ENCODE measurements around the gene HYOU1. TPM values are rescaled to one million over a fixed set of nuclear protein-coding genes. Genes with fewer than 3 reads are reported as not detected.
A peak's percentile ranks its signal among the peaks of the same experiment; 100 is the strongest.
"Not testable (repeated sequence)": the region's sequence is repeated elsewhere in the genome, so short reads cannot be mapped to it uniquely, and the experiment has no call there.

HYOU1 gene
- total RNA-seq, 1 experiment from 2014 or later, result 172 TPM

DNA sequence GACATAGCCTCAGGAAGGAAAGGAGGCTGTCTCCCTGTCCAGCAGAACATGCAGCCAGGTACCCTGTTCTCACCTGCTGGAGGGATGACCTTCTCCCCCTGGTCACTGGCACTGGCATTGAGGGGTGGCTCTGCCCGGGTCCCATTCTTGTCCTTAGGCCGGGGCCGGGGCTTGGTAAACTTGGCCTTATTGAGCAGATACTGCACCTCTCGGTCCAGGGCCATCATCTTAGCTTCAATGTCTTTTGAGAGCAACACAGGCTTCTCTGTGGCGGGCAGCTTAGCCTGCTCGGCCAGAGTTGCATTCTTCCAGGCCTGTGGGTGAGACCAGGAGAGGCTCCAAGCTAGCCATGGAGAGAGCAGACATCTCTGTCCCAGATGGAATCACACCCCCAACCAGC, 10.5 kb downstream of the HYOU1 start:
- DNase-seq (ENCODE audit: low read depth), result no peak

DNA sequence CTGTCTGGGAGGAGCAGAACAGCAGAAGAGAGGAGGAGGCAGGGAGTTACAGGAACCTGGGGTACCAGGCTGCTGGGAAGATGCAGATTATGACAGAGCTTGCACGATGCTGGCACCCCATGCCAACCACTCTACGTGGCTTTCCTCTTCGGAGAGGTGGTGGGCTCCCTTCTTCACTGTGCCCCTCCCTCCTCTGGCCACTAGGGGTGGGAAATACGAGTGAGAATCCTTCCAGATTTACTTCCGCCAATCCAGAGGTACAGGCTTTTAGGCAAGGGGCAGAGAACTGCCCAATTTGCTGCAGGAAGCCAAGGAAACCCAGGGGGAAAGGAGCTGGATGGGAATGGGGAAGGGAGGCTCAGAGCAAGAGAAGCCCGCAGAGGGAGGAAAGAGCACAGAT, 12.3 kb downstream of the HYOU1 start:
- no peak for DNase-seq (ENCODE audit: low read depth)

DNA sequence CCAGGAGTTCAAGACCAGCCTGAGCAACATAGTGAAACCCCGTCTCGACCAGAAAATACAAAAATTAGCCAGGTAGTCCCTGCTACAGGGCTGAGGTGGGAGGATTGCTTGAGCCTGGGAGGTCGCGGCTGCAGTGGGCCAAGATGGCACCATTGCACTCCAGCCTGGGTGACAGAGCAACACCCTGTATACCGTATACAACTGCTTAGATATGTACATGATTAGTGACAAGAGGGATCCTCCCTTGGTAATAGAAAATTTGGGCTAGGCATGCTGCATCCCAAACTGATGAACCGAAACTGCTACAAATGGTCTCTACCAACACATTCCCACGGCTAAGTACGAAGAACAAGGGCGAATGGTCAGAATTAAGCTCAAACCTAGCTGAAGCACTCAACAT, 14.1 kb downstream of the HYOU1 start:
- DNase-seq (ENCODE audit: low read depth), result no peak

DNA sequence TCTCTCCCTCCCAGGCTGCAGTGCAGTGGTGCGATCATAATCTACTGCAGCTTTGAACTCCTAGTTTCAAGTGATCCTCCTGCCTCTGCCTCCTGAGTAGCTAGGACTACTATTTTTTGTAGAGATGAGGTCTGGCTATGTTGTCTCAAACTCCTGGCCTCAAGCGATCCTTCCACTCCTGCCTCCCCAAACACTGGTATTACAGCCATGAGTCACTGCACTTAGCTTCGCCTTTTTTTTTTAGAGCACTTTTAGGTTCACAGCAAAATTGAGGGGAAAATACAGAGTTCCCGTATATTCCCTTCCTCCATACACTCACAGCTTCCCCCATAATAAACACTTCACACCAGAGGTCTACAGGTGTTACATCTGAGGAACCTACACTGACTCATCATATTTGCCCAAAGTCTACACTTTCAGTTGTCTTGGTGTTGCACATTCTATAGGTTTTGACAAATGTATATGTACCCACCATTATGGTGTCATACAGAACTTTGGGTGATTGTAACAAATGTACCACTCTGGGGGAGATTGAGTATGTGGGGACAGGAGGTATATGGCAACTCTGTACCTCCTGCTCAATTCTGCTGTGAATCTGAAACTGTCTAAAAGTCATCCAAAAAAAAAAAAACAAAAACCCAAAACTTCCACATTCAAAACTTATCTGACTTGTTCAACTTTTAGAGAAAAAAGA, 15.0 kb downstream of the HYOU1 start:
- peak; percentile 23 for DNase-seq (ENCODE audit: low read depth)

DNA sequence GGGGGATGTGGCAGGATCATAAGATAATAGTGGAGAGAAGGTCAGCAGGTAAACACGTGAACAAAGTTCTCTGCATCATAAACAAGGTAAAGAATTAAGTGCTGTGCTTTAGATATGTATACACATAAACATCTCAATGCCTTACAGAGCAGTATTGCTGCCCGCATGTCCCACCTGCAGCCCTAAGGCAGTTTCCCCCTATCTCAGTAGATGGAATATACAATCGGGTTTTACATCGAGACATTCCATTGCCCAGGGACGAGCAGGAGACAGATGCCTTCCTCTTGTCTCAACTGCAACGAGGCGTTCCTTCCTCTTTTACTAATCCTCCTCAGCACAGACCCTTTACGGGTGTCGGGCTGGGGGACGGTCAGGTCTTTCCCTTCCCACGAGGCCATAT, 17.5 kb downstream of the HYOU1 start:
- DNase-seq (ENCODE audit: low read depth), result not testable (repeated sequence)

DNA sequence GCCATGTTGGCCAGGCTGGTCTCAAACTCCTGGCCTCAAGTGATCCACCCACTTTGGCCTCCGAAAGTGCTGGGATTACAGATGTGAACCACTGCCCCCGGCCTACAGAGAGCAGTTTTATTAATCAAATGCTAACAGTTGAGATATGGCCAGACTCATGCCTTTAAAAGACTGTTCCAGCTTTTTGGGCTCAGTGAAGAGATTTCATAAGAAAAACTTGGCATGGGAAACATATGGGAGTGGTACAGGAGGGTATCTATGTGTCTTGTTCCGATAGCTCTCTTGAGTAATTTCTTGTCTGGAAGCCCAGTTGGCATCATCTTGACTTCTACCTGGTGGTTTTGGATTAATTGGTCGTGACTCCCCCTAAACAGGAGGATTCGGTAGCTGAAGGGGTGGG, 18.1 kb downstream of the HYOU1 start:
- no peak for DNase-seq (ENCODE audit: low read depth)

DNA sequence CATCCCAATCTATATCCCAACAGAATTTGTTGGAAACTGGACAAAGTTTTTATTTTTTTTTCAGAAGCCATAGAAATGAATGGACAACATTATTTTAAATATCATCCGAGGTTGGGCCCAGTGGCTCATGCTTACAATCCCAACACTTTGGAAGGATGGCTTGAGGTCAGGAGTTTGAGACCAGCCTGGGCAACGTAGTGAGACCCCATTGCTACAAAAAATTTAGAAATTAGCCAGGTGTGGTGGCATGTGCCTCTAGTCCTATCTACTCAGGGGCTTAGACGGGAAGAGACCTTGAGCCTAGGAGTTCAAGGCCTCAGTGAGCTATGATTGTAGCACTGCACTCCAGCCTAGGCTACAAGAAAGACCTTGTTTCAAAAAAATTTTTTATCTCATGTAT, 22.2 kb downstream of the HYOU1 start:
- DNase-seq (ENCODE audit: low read depth), result no peak

DNA sequence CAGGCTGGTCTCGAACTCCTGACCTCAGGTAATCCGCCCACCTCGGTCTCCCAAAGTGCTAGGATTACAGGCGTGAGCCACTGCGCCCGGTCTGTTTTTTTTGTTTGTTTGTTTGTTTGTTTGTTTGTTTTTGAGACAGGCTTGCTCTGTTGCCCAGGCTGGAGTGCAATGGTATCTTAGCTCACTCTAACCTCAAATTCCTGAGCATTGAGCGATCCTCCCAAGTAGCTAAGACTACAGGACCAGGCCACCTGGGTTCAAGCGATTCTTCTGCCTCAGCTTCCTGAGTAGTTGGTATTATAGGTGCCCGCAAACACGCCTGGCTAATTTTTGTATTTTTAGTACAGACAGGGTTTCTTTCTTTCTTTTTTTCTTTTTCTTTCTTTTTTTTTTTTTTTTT, 23.6 kb downstream of the HYOU1 start:
- not testable (repeated sequence) for DNase-seq (ENCODE audit: low read depth)

DNA sequence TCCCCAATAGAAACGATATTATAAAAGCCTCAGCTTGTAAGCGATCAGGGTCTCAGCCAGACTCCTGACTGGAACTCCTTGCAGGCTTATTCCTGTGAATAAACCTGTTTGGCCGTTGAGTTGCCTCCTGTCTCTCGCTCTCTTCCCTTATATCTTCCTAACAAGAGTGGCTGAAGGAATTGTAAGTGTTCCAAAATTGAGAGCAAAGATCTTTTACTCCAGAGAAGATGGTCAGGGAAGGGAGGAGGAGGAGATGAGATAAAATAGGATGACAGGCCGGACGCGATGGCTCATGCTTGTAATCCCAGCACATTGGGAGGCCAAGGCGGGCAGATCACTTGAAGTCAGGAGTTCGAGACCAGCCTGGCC, 25.1 kb downstream of the HYOU1 start:
- DNase-seq (ENCODE audit: low read depth), result no peak

DNA sequence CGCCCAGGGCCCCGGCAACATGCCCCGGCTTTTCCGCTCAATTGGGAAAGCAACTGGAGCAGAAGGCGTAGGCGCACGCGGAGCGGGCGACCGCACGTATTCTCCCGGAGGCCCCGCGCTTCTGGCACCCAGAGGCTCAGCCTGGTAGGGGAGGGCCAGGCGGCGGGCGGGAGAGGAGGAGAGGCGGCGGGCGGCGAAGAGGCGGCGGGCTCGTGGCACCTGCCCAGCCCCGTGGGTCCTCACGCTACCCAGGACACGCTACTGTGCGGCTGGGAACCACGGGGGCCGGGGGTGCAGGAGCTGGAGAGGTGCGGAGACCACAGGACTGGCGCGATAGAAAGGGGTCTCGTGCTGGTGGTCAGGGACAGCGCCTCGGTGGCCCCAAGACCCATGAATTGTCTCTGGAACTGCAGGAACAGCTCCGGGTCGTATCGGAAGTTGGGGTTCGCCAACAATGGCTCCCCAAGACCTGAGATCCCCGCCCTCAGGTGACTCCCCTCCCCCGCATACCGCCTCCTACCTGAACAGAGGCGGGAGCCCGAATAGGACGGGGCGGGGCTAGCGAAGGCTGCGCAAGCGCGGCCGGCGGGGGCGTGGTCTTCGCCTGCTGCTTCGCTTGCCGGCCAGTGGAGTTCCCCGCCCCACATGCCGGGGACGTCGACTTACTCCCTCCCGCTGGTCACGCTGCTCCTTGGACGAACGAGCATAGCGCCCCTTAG, 26.5 kb downstream of the HYOU1 start, which contains the start of gene SLC37A4:
TSS of gene SLC37A4 (minus strand) at position 549 of the 719 bp plus-strand sequence.
- DNase-seq (ENCODE audit: low read depth), result peak; percentile 97

DNA sequence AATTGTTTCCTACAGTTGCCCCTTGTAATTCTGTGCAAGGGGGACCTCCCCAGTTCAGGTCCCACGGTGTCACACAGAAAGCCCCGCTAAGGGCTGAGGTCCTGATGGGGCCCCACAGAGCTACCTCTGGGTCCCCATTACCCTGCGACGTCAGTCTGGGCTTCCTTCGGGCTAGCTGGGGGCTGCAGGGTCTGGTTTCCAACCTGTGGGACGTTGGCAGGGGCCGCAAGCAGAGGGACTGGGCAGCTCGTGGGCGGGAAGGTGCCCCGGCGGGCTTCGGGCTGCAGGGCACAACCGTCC, 27.0 kb downstream of the HYOU1 start:
- DNase-seq (ENCODE audit: low read depth), result no peak

DNA sequence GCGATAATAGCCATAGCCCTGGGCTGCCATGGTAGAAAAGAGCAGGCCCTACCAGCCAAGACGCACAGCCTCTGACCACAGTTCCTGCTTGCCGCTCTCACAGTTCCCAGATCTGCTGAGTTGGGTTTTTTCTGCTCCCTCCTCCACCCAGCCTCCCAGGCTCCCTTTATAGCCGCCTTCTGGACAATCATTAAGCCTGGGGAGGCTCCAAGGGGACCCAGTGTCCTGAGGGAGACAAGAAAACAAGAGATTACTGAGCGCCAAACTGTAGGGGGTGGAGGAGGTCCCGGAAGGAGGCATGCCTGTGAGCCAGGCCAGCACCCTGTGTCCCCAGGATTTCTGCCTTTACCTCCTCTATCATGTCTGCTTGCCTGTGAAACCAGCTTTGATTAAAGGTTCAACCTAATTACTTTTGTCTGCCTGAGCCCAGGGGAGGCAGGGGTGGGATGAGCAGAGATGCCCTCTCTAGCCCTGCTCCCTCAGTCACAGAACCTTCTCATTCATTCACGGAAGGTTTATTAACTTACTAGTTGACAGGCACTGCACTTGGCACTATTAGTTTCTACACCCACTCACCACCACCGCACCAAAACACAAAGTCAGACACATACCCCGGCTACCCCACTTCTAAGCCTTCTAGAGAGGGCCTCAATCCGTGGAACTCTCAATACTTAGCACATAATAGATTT, 27.5 kb downstream of the HYOU1 start:
- no peak for DNase-seq (ENCODE audit: low read depth)

DNA sequence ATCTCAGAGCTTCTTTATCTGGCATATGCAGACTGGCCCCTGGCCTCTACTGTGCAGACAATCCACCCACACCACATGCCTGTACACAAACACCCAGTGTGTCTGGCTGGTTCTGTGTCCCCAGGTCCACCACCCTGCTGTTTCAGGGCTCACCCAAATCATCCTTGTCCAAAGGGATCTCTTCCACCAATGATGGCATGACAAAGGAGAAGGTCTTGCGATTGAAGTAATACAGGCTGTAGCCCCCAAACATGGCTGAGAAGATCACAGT, 28.0 kb downstream of the HYOU1 start:
- DNase-seq (ENCODE audit: low read depth), result no peak

DNA sequence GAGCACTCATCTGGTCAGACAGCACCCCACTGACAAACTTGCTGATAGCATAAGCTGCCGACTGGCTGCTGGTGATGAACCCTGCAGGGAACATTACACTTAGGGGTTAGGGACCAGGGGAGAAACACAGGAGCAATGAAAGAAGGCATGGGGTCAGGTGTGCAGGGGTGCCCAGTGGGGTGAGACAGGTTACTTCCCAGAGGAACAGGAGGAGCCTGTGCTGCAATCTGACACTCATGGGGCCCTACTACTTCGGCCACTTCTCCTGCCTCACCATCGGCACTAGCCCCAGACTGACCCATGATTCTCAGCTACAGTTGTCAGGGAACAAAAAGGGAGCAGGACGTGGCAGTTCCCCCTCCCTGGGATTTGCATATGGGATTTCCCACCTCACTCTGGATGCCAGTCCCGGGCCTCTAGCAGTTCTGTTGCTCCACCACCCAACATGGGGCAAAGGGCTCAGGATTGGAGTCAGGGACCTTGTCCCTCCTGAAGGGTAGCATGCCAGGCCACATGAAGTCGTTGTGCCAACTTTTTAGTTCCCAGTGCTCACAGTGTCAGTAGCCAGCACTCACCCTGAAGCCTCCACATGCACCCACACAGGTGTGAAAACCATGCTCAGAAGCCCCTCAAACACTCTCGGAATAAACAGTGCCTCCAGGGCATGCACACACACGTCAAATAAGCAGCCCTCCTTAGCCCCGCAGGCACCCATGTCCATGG, 28.5 kb downstream of the HYOU1 start:
- DNase-seq (ENCODE audit: low read depth), result no peak

DNA sequence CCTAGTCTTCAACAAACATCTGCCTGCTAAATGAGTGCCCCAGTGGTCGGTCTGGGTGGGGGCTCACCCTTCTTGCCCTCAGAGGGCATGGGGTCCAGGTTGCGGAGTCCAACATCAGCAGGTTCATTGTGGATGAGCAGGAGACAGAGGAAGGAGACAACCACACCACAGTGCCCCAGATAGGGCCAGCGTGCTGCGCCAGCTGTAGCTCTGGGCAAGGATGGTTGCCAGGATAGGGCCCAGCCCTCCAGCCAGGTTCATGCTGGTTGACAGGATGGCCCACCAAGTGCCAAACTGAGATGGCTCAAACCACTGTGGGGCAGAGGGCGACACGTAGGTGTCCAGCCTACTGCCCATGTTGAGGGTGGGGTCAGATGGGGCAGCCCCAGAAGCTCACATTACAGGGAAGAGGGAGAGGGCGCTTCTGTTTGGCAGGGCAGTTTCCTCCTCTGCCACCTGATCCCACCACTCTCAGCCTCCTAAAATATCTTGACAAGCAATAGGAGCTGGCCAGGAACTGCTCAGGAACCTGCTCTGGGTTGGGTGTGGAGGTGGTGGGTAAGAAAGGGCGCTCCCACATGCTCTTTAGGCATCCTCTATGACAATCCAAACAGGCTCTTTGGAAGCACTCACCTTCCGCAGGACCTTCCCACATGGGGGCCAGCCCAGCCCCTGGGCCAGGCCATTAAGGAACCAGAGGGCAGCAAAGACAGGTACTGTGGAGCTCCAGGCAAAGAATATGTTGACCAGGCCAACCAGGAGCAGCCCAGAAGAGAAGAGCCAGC, 29.3 kb downstream of the HYOU1 start:
- no peak for DNase-seq (ENCODE audit: low read depth)

DNA sequence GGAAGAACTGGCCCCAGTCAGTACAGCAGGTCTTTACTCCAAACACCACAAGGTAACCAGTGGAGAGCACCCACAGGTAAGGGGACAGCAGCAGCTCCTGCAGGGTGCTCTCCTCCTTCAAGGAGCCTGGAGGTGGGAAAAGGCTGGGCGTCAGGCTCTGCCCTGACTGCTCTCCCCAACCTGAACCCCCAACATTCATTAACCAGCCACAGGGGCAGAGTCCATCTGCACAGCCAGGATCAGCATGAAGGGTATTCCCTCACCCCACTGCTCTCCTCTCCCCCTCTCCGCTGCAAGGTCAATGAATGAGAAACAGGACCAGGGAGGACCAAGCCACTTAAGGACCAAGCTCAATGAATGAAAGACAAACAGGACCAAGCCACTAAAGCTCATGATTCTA, 30.0 kb downstream of the HYOU1 start:
- DNase-seq (ENCODE audit: low read depth), result no peak

DNA sequence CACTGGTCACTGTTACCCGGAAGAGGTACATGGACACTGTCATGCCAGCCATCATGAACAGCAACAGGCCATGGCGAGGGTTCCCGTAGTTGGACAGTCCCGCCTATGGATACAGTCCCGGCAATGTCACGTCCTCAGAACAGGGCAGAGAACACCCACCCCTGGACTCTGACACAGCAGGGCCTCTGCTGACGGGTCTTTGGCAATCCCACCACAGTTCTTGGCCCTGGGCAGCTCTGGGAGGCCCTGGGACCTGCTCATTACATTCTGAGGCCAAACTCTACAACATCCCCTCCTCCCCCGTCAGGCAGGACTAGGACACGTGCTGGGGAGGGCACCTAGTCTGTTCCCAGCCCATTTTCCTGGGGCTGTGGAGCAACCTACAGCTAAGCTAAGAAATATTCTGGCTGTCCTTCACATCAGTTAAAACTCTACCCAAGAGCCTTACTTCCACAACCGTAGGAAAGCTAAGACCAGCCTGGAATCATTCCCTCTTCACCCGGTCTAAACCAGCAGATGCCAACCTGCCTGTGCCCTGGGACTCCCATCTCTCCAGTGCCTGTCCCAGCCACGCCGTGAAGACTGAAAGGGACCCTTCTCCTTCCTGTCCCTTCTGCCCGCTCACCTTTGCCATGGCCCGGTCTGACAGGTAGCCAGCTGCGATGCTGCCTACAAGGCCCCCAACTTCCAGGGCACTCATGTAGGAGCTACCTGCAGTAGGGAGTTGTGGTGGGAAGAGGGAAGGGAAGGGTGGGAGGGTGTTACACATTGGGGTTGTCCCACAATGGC, 30.8 kb downstream of the HYOU1 start:
- DNase-seq (ENCODE audit: low read depth), result no peak

DNA sequence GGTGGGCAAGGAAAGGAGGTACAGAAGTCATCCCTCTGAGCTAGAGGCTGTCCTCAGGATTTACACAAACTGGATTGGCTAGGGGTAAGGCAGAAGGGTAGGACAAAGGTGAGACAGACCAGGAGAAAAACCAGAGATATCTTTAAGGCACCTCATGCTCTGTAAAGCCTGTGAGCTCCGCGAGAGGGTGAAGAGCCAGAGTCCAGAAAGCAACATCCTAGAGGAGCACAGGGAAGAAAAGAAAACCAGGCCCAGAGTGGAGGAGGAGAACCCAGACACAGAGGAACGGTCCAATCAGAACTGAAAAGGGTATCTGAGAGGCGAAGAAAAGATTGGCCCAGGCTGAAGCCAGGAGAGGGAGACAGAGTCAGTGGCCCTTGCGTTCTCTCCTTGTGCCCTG, 31.5 kb downstream of the HYOU1 start:
- no peak for DNase-seq (ENCODE audit: low read depth)

DNA sequence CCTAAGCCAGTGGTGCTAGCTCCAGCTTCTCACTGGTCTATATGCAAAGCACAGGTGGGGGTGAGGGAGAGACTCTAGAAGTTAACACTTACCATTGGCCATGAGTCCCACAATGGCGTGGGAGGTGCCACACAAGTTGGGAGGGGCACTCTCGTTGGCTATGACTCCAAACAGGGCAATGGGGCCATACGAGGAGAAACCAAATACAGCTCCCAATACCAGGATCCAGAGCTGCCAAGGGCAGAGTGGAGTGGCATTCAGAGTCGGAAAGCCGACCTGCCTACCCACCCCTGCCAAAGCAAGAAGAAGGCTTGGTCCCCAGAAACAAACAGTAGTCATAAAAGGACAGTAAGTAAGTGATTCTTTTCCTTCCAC, 31.9 kb downstream of the HYOU1 start:
- DNase-seq (ENCODE audit: low read depth), result no peak

DNA sequence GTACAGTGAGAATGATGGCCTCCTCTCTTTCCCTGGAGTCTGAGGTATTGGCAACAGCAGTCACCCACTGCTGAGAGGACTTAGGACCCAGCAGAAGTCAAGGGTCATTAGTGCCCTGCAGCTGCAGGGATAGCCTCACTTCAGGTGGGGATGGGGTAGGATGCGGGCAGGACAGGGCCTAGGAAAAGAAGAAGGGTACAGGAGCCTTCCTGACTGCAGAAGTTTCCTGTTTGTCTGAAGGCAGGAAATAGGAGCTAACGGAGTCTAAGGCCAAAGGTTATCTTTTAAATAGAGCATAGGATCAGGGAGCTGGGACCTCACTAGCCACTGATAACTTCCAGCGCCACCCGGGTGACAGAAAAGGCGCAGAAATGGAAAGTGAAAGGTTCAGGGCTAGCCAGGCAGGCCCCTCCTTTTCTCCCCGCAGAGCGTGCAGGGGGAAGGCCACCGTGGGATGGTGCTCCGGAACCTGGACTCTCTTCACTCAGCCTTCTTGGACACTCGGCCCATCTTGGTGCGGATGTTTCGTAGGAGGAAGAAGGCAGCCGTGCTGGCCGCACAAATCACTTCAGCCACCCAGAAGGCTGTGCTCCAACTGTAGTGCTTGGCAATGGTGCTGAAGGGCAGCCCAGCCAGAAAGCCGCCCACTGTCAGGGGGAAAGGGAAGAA, 32.4 kb downstream of the HYOU1 start:
- DNase-seq (ENCODE audit: low read depth), result no peak

DNA sequence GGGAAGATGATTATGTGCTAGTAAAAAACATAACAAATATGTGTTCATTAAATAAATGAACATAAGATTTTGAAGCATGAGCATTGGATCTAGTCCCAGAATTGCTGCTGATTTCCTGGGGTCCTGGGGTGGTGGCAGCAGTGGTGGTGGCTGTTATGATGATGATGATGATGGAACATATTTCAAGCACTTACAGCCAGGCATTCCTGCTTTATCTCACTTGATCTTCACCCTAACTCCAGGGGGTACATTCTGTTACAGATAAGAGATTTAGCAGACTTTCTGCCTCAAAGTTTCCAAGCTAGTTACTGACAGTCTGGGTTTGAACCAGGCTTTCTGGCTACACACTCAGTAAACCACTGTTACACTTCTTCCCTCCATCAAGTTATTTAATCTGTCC, 33.3 kb downstream of the HYOU1 start:
- DNase-seq (ENCODE audit: low read depth), result no peak

Data from Daoy (cell line).